Stimulated activated naive CD8-positive, alpha-beta T cell treated with anti-CD3 and anti-CD28 coated beads, Interleukin-15, Interleukin-2, amounts not matched to agents 100 U/mL and 50 U/mL, for 24 hours (primary cell): ENCODE measurements around the gene SEM1.
"Not testable (repeated sequence)": the region's sequence is repeated elsewhere in the genome, so short reads cannot be mapped to it uniquely, and the experiment has no call there.

Source experiments
- ATAC-seq: fragments of 150-1000 bp; cut with Tn5 transposase; one replicate; pipeline ENCODE4 v1.10.0; 2021
- DNase-seq: peaks from one replicate; pipeline ENCODE4 v3.0.0; 2021

SEM1 gene

GRCh38 chr7:96709381-96710228 is at the start of gene SEM1:
SEM1 (minus strand) TSS chr7:96709846; CDS start chr7:96709763, 83 bp downstream.
- peak; percentile 76 for DNase-seq
- ATAC-seq: peak; percentile 91

- not testable (repeated sequence) for DNase-seq, ATAC-seq
These were observed 48.2 kb upstream of the SEM1 start for GRCh38 chr7:96757880-96758279.

GRCh38 chr7:96747418-96747940 is 37.8 kb upstream of the SEM1 start:
- ATAC-seq (no peak), DNase-seq (no peak)

GRCh38 chr7:96740130-96740529 is 30.5 kb upstream of the SEM1 start:
- DNase-seq: no peak
- no peak for ATAC-seq

GRCh38 chr7:96739609-96740008 is 30.0 kb upstream of the SEM1 start:
- DNase-seq (no peak), ATAC-seq (no peak)

GRCh38 chr7:96739167-96739566 is 29.5 kb upstream of the SEM1 start:
- DNase-seq: no peak
- no peak for ATAC-seq

- DNase-seq: no peak
- no peak for ATAC-seq
These were observed 29.1 kb upstream of the SEM1 start for GRCh38 chr7:96738705-96739104.

GRCh38 chr7:96737545-96738050 is 28.0 kb upstream of the SEM1 start:
- DNase-seq (no peak), ATAC-seq (no peak)

- no peak for DNase-seq
- ATAC-seq: no peak
These were observed 24.7 kb upstream of the SEM1 start for GRCh38 chr7:96734343-96734742.

- ATAC-seq: no peak
- no peak for DNase-seq
These were observed 20.2 kb upstream of the SEM1 start for GRCh38 chr7:96729820-96730219.

GRCh38 chr7:96728139-96728538 is 18.5 kb upstream of the SEM1 start:
- no peak for DNase-seq
- no peak for ATAC-seq

GRCh38 chr7:96727534-96728088 is 18.0 kb upstream of the SEM1 start:
- no peak for DNase-seq
- no peak for ATAC-seq

GRCh38 chr7:96723622-96724021 is 14.0 kb upstream of the SEM1 start:
- ATAC-seq: no peak

GRCh38 chr7:96722928-96723327 is 13.3 kb upstream of the SEM1 start:
- not testable (repeated sequence) for DNase-seq, ATAC-seq

More at GRCh38 chr7:96723622-96724021, 14.0 kb upstream of the SEM1 start:
- no peak for DNase-seq

- DNase-seq (no peak), ATAC-seq (no peak)
These were observed 11.2 kb upstream of the SEM1 start for GRCh38 chr7:96720843-96721242.

GRCh38 chr7:96719164-96719563 is 9.5 kb upstream of the SEM1 start:
- DNase-seq (no peak), ATAC-seq (no peak)

- DNase-seq (no peak), ATAC-seq (no peak)
These were observed 8.7 kb upstream of the SEM1 start for GRCh38 chr7:96718107-96719003.

- DNase-seq: no peak
- ATAC-seq: no peak
These were observed 3.4 kb upstream of the SEM1 start for GRCh38 chr7:96713037-96713436.

GRCh38 chr7:96710544-96710943 is 898 bp upstream of the SEM1 start:
- ATAC-seq (no peak), DNase-seq (no peak)

- no peak for ATAC-seq
- no peak for DNase-seq
These were observed 774 bp downstream of the SEM1 start for GRCh38 chr7:96708872-96709271.

- ATAC-seq: no peak
These were observed 1.5 kb downstream of the SEM1 start for GRCh38 chr7:96707901-96708774.

More at GRCh38 chr7:96707901-96708774, 1.5 kb downstream of the SEM1 start:
- no peak for DNase-seq
